Right lobe of liver (tissue), 4 donors: Measurements from ENCODE around the gene EPHA8.

ENCODE experiments used
- POLR2A ChIP-seq: fragments of 450-650 bp; IDR thresholded peaks from one replicate; pipeline ENCODE4 v1.6.1; 2017; ENCODE audit warnings: antibody characterized with exemption, mild to moderate bottlenecking
- TF ChIP-seq, protein P1 (sequence below), 4 donors: fragments of 200-600 bp in 3 of 4; fragments of 450-650 bp in 1 of 4; IDR thresholded peaks; one replicate each; pipeline versions ENCODE4 v1.5.1 to v1.8.0; 2016 to 2022; ENCODE audit warnings: antibody characterized with exemption in 4 of 4, mild to moderate bottlenecking in 2 of 4
- donor health status: DM: no; HTN: no; CAD: no.
- donor health status: DM: no; HTN: no; CAD: no.
- donor health status: DM: no; HTN: yes; CAD: no.

DNA sequence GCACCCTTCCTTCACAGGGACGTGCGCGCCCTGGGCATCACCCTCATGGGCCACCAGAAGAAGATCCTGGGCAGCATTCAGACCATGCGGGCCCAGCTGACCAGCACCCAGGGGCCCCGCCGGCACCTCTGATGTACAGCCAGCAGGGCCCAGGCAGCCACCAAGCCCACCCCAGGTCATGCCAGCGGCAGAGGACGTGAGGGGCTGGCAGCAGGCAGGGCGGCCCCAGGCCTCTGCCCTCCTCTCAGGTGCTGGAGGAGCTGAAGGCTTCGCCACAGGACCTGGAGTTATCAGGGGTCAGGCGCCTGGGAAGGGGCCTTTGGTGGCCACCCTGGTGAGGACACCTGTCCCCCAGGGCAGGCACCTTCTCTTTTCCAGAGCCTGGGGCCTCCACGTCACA is 38.3 kb downstream of the EPHA8 start:
- TF ChIP-seq, protein P1, sequence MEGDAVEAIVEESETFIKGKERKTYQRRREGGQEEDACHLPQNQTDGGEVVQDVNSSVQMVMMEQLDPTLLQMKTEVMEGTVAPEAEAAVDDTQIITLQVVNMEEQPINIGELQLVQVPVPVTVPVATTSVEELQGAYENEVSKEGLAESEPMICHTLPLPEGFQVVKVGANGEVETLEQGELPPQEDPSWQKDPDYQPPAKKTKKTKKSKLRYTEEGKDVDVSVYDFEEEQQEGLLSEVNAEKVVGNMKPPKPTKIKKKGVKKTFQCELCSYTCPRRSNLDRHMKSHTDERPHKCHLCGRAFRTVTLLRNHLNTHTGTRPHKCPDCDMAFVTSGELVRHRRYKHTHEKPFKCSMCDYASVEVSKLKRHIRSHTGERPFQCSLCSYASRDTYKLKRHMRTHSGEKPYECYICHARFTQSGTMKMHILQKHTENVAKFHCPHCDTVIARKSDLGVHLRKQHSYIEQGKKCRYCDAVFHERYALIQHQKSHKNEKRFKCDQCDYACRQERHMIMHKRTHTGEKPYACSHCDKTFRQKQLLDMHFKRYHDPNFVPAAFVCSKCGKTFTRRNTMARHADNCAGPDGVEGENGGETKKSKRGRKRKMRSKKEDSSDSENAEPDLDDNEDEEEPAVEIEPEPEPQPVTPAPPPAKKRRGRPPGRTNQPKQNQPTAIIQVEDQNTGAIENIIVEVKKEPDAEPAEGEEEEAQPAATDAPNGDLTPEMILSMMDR (IDR thresholded peaks at IDR 0.05) = no peak
- TF ChIP-seq POLR2A = no peak
